Adipocyte (in vitro differentiated cells): ENCODE measurements around the gene YIF1A.

ENCODE experiments used
- DNase-seq: peaks from one replicate; pipeline ENCODE4 v3.0.0-alpha.2; 2015; ENCODE audit warnings: low read depth
- H3K27me3 ChIP-seq: replicated peaks from 2 replicates; pipeline ENCODE4 v1.7.0; 2013; ENCODE audit warnings: mild to moderate bottlenecking, low read length, moderate library complexity; ENCODE audit not compliant: control insufficient read depth, insufficient read depth
- H3K36me3 ChIP-seq: 2 replicates; pipeline ENCODE4 v1.7.0; 2013; ENCODE audit warnings: low read length, mild to moderate bottlenecking, moderate library complexity; ENCODE audit not compliant: control insufficient read depth, insufficient read depth, severe bottlenecking
- H3K4me1 ChIP-seq: 2 replicates; pipeline ENCODE4 v1.7.0; 2013; ENCODE audit warnings: mild to moderate bottlenecking, low read length, moderate library complexity; ENCODE audit not compliant: control insufficient read depth, insufficient read depth
- H3K4me3 ChIP-seq: 2 replicates; pipeline ENCODE4 v1.7.0; 2013; ENCODE audit warnings: mild to moderate bottlenecking, low read length, moderate library complexity
- H3K9ac ChIP-seq: 2 replicates; pipeline ENCODE4 v1.7.0; 2013; ENCODE audit warnings: mild to moderate bottlenecking, low read length, moderate library complexity
- H3K9me3 ChIP-seq: 2 replicates; pipeline ENCODE4 v1.7.0; 2013; ENCODE audit warnings: mild to moderate bottlenecking, low read length, moderate library complexity; ENCODE audit not compliant: control insufficient read depth

Gene YIF1A

GRCh38 chr11:66331542-66332370, 42.8 kb upstream of the YIF1A start:
- no peak overlapping the region for H3K4me3 ChIP-seq
- no peak for DNase-seq
- H3K9me3 ChIP-seq: no peaks in the 10 kb centered on the region
- peaks cover 41% of the 10 kb centered on the region for H3K4me1 ChIP-seq
- no peaks in the 10 kb centered on the region for H3K27me3 ChIP-seq
- H3K36me3 ChIP-seq: peaks cover 23% of the 10 kb centered on the region
- H3K9ac ChIP-seq: no peak overlapping the region

- Histone ChIP-seq H3K9me3 (no peaks in the 10 kb centered on the region), H3K4me1 (peaks cover 38% of the 10 kb centered on the region), H3K36me3 (peaks cover 23% of the 10 kb centered on the region), H3K9ac (no peak overlapping the region), H3K27me3 (no peaks in the 10 kb centered on the region), H3K4me3 (no peak overlapping the region)
- no peak for DNase-seq
These were observed 42.0 kb upstream of the YIF1A start for GRCh38 chr11:66330931-66331330.

DNA sequence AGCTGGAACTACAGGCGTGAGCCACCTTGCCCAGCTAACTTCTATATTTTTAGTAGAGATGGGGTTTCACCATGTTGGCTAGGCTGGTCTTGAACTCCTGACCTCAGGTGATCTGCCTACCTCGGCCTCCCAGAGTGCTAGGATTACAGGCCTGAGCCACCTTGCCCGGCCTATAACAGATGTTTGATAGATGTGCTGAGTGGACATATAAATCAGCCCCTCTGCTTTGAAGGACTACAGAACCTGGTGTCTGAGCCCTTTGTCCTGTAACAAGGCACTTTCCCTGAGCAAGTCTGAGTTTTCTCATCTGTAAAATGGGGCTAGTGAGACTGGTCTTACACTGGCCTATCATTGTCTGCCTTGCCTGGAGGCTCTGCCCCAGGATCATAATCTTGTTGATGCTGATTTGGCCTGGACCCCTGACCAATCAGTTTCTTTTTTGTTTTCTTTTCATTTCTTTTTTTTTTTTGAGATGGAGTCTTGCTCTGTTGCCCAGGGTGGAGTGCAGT, 40.3 kb upstream of the YIF1A start:
- peaks cover 23% of the 10 kb centered on the region for H3K36me3 ChIP-seq
- peaks cover 41% of the 10 kb centered on the region for H3K4me1 ChIP-seq
- DNase-seq: no peak
- H3K9ac ChIP-seq: no peak overlapping the region
- no peaks in the 10 kb centered on the region for H3K27me3 ChIP-seq
- H3K9me3 ChIP-seq: no peaks in the 10 kb centered on the region
- H3K4me3 ChIP-seq: no peak overlapping the region

DNA sequence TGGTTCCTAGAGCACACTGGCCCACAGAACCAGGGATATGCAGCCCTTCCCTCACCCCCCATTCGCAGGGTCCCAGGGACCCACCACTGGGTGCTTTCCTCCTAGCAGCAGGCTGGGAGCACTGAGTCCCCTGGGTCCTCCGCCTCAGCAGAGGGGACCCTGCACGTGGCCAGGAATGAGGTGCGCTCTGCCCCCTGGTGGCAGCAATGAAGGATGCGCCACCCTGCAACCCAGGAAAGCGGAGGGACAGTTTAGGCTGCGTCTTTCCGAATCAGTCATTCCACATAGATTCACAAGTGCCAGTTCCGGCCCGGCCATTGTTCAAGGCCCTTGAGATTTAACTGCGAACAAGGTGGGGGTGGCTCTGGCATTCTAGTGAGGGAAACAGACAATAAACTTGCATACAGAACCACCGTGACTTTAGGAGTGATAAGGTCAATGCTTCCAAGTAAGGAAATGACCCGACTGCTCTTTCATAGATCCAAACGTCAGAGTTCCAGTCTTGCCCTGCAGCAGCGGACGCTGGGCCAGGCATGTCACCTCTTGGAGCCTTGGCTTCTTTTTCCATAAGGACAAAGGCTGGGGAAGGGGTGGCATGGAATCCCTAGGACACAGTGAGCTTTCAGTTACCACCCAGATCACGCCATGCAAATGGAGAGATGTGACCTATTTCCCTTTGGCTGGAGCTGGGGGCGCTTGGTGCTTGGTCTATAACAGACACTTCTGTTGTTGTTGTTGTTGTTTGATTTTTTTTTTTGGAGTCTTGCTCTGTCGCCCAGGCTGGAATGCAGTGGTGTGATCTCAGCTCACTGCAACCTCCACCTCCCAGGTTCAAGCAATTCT, 39.6 kb upstream of the YIF1A start:
- peaks cover 47% of the 10 kb centered on the region for H3K4me1 ChIP-seq
- peaks cover 22% of the 10 kb centered on the region for H3K36me3 ChIP-seq
- peak overlapping the region; percentile 75 for H3K9ac ChIP-seq
- H3K9me3 ChIP-seq: no peaks in the 10 kb centered on the region
- no peaks in the 10 kb centered on the region for H3K27me3 ChIP-seq
- peak; percentile 89 for DNase-seq
- H3K4me3 ChIP-seq: peak overlapping the region; percentile 53

- Histone ChIP-seq H3K9me3 (no peaks in the 10 kb centered on the region), H3K4me3 (peak overlapping the region; percentile 7), H3K27me3 (no peaks in the 10 kb centered on the region), H3K4me1 (peaks cover 53% of the 10 kb centered on the region), H3K9ac (peak overlapping the region; percentile 75), H3K36me3 (peaks cover 16% of the 10 kb centered on the region)
- DNase-seq: no peak
These were observed 39.0 kb upstream of the YIF1A start for GRCh38 chr11:66328031-66328301.

DNA sequence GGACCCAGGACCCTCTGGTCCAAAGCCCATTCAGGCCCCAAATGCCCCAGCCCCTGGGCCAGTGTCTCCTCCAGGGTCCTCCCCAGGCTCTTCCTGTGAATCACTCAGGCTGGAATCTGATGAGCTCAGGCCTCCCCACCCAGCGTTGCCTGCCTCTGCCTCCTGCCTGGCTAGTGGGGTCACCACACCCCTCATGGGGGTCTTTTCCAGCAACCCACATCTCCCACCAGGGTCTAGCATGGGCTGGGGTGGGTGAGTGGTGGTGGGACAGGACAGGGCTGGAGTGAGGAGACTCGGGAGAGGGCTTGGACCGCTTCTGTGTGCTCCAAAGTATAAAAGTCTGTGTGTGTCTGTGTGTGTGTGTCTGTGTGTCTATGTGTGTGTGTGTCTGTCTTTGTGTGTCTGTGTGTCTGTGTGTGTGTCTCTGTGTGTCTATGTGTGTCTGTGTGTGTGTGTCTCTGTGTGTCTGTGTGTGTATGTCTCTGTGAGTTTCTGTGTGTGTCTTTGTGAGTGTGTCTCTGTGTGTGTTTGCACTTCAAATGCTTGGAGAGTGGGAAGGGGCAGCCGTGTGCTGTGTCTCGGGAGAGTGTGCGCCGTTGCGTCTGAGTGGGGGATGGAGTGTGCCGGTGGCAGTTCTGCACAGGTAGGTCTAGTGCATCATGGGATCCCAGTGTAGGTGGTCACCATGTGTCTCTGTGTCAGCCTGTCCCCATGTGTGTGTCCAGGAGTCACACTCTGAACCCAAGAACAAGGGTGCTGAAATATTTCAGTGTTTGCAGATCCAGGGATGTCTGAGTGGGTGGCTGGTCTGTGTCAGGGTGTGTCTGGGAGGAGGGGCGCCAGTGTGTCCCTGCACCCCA, 38.5 kb upstream of the YIF1A start:
- Histone ChIP-seq H3K4me3 (peak overlapping the region; percentile 7), H3K27me3 (no peaks in the 10 kb centered on the region)
- DNase-seq: peak; percentile 73

GRCh38 chr11:66326261-66327111, 37.5 kb upstream of the YIF1A start:
- DNase-seq: peak; percentile 77
- Histone ChIP-seq H3K4me1 (peaks cover 65% of the 10 kb centered on the region), H3K9me3 (no peaks in the 10 kb centered on the region), H3K9ac (peak overlapping the region; percentile 75), H3K4me3 (peak overlapping the region; percentile 7), H3K36me3 (peaks cover 2% of the 10 kb centered on the region), H3K27me3 (no peaks in the 10 kb centered on the region)

More for the DNA sequence above, 38.5 kb upstream of the YIF1A start:
- Histone ChIP-seq H3K9me3 (no peaks in the 10 kb centered on the region), H3K36me3 (peaks cover 11% of the 10 kb centered on the region), H3K4me1 (peaks cover 56% of the 10 kb centered on the region), H3K9ac (peak overlapping the region; percentile 75)

DNA sequence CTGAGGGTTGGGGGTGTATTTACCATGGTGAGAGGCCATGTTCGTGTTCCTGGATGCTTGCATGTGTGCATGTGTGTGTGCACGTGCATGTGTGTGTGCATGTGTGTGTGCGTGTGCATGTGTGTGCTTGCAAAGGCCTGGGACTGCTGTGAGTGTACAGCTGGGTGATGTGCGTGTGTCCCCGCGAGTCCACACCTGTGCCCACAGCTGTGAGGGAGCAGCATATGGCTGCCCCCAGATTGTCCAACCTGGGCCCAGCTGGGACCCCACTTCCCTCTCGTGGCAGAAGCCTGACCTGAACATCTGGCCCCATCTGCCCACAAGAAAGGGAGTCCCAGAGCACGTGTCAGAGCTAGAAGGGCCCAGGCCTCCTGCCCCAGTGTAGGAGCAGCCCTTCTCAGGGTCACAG, 36.3 kb upstream of the YIF1A start:
- no peak for DNase-seq
- peak overlapping the region; percentile 70 for H3K9ac ChIP-seq
- no peaks in the 10 kb centered on the region for H3K36me3 ChIP-seq
- peaks cover 67% of the 10 kb centered on the region for H3K4me1 ChIP-seq
- H3K9me3 ChIP-seq: no peaks in the 10 kb centered on the region
- H3K27me3 ChIP-seq: no peaks in the 10 kb centered on the region
- H3K4me3 ChIP-seq: peak overlapping the region; percentile 16

DNA sequence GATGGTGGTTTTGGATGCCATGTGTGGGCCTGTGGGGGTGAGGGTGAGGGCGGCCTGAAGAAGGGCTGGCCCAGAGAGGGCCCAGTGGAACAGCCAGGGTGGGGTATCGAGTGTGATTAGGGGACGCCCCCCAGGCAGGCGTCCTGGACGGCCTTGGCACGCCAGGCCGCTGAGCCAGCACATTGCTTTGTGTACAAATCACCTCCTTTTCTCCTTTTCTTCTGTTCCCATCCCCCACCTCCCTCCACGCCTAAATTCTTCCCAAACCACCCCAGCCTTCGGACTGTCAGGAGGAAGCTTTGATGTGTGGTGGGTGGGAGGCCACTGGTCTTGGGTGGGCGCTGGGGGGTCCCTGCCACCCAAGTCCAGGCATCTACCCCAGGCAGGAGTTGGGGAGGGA, 35.7 kb upstream of the YIF1A start:
- Histone ChIP-seq H3K27me3 (no peaks in the 10 kb centered on the region), H3K9me3 (no peaks in the 10 kb centered on the region), H3K36me3 (no peaks in the 10 kb centered on the region), H3K4me3 (peak overlapping the region; percentile 16), H3K9ac (peak overlapping the region; percentile 70), H3K4me1 (peaks cover 67% of the 10 kb centered on the region)
- peak; percentile 67 for DNase-seq

DNA sequence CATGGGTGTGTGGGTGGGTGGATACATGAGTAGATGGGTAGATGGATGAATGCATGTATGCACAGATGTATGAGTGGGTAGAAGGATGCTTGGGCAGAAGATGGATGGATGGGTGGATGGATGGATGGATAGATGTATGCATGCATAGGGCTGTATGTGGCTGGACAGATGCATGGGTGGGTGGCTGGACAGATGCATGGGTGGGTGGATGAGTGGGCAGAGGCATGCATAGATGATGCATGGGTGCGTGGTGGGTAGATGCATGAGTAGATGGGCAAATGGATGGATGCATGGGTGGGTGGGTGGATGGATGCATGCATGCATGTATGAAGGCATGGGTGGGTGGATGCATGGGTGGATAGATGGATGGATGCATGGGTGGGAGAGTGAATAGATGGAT, 34.7 kb upstream of the YIF1A start:
- no peak overlapping the region for H3K9ac ChIP-seq
- H3K36me3 ChIP-seq: no peaks in the 10 kb centered on the region
- no peaks in the 10 kb centered on the region for H3K9me3 ChIP-seq
- no peak overlapping the region for H3K4me3 ChIP-seq
- H3K27me3 ChIP-seq: no peaks in the 10 kb centered on the region
- peaks cover 70% of the 10 kb centered on the region for H3K4me1 ChIP-seq
- no peak for DNase-seq
